Measurements from ENCODE around the gene SUSD1. TPM values are rescaled to one million over a fixed set of nuclear protein-coding genes. Genes with fewer than 3 reads are reported as not detected.
A peak's percentile ranks its signal among the peaks of the same experiment; 100 is the strongest.

SUSD1 gene
- total RNA-seq, 2 donors from 2014 or later: 11.8 to 23.7 TPM

DNA sequence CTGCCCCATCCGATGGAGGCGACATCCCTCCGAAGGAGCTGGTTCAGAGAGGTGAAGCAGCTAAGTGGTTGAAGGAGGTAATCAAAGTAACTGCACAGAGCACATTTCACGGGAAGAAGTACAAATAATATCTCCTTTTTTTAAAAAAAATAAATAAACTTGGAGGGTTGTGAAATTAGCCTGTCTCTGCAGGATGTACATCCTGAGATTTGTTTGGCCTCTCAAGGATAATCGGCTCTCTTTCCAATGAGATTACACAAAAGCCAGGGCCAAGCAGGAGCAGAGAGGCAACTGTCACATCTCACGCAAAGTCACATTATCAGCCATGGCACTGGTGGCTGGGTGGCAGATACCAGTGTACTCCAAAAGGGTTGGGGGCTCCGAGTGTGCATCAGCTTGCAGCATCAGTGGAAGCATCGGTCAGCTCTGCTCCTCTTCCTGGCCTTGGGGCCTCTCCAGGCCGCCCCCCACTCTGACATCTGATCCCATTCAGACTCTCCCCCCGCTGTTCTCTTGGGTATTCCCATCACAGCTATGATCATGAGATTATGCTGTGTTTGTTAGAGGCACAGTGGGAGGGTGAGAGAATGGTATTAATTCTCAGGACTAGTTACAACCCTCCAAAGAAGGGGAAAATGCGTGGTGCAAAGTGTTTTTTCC lies 168.6 kb downstream of the SUSD1 start:
- DNase-seq (no peak), ATAC-seq (no peak)
- no peaks in the 10 kb centered on the region for H3K36me3 Mint-ChIP-seq (ENCODE audit: low read depth)
- H3K27ac Mint-ChIP-seq: no peak overlapping the region
- no peaks in the 10 kb centered on the region for H3K9me3 ChIP-seq (ENCODE audit: control insufficient read depth, low read length, poor library complexity, severe bottlenecking)
- H3K4me3 Mint-ChIP-seq: no peak overlapping the region
- H3K4me1 Mint-ChIP-seq: peaks cover 34% of the 10 kb centered on the region
- H3K27me3 Mint-ChIP-seq: no peaks in the 10 kb centered on the region

DNA sequence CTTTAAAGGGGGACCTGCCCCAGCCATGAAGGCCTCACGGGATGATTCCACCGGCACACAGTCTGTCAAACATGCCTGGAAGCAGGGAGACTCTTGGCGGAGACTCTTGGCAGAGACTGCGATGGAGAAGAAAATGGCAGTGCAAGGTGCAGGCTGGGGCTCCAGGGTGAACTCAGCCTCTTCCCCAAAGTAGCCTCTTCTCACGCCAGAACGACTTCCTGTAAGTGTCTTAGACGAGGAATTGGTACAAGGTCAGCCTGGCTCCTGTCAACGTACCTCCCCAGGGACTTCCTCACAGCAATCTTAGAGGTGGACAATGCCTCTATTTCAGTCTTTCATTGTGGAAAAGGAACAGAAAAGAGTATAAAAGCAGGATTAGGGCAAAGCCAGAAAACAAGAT lies 169.2 kb downstream of the SUSD1 start:
- DNase-seq: no peak
- ATAC-seq: no peak
- Mint-ChIP-seq H3K36me3 (ENCODE audit: low read depth) (no peaks in the 10 kb centered on the region), H3K4me3 (no peak overlapping the region), H3K4me1 (peaks cover 32% of the 10 kb centered on the region), H3K27me3 (no peaks in the 10 kb centered on the region), H3K27ac (no peak overlapping the region)
- H3K9me3 ChIP-seq (ENCODE audit: control insufficient read depth, low read length, poor library complexity, severe bottlenecking): no peaks in the 10 kb centered on the region

DNA sequence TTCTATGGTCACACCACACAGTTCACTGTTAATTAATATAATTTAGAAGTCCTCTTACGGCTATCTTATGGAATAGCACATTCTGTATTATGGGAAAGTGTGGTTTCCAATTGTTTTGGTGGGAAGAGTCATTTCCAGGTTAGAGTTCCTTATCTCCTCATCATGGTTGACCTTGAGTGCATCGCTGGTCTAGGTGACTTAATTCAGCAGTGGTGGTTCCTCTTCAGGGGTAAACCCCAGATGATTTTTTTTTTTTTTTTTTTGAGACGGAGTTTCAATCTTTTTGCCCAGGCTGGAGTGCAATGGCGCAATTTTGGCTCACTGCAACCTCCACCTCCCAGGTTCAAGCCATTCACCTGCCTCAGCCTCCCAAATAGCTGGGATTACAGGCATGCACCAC lies 171.6 kb downstream of the SUSD1 start:
- H3K27me3 Mint-ChIP-seq: no peaks in the 10 kb centered on the region
- DNase-seq: no peak
- peak overlapping the region; percentile 82 for H3K27ac Mint-ChIP-seq

DNA sequence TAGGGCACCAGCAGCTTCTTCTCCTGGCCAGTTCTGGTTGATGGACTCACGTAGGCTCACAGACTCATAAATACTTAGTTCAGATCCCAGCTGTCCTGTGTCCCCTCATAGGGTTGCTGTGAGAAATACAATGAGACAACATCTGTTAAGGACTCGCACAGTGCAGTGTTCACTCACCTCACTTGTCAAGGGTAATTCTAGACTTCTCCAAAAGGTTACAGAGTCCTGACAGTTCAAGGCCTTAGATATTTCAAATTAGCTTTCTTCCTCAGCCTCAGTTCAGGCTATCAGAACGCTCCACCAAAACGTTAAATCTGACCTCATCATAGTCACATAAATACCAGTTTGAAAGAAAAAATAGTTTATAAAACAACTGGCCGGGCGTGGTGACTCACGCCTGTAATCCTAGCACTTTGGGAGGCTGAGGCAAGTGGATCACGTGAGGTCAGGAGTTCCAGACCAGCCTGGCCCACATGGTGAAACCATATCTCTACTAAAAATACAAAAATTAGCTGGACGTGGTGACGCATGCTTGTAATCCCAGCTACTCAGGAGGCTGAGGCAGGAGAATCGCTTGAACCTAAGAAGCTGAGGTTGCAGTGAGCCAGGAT lies 172.1 kb downstream of the SUSD1 start:
- Mint-ChIP-seq H3K4me3 (peak overlapping the region; percentile 9), H3K36me3 (ENCODE audit: low read depth) (no peaks in the 10 kb centered on the region), H3K27me3 (no peaks in the 10 kb centered on the region), H3K27ac (peak overlapping the region; percentile 82), H3K4me1 (peaks cover 35% of the 10 kb centered on the region)
- DNase-seq: no peak
- no peaks in the 10 kb centered on the region for H3K9me3 ChIP-seq (ENCODE audit: control insufficient read depth, low read length, poor library complexity, severe bottlenecking)
- ATAC-seq: peak; percentile 34

More for the DNA sequence above, 171.6 kb downstream of the SUSD1 start:
- Mint-ChIP-seq H3K4me1 (peaks cover 35% of the 10 kb centered on the region), H3K4me3 (no peak overlapping the region), H3K36me3 (ENCODE audit: low read depth) (no peaks in the 10 kb centered on the region)
- H3K9me3 ChIP-seq (ENCODE audit: control insufficient read depth, low read length, poor library complexity, severe bottlenecking): no peaks in the 10 kb centered on the region
- no peak for ATAC-seq

DNA sequence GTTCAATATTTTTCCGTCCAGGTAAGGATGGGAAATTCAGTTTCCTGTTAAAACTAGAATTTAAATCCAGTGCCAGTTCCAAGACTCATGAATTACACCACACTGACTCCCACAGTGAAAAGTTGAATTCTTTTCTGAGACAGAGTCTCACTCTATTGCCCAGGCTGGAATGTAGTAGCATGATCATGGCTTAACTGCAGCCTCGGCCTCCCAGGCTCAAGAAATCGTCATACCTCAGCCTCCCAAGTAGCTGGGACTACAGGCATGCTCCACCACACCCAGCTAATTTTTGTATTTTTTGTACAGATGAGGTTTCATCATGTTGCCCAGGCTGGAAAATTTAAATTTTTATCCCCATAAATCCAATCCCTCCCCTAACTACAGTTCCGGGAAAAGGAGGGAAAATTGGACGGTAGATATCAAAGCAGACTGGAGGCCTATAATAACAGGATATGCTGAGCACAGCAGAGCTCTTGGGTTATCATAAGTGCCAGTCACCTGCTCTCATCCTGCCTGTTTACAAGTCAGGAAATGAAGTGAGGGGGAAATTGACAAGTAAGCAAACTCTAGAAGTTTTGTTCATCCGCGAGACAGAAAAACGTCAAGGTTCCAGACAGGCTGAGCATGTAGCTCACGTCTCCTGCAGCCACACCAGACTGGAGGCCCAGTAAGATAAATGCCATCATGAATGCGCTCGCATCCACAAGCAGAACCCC lies 172.8 kb downstream of the SUSD1 start:
- peak overlapping the region; percentile 82 for H3K27ac Mint-ChIP-seq
- no peaks in the 10 kb centered on the region for H3K27me3 Mint-ChIP-seq
- H3K4me3 Mint-ChIP-seq: no peak overlapping the region
- DNase-seq: no peak
- H3K36me3 Mint-ChIP-seq (ENCODE audit: low read depth): no peaks in the 10 kb centered on the region
- peaks cover 29% of the 10 kb centered on the region for H3K4me1 Mint-ChIP-seq
- H3K9me3 ChIP-seq (ENCODE audit: control insufficient read depth, low read length, poor library complexity, severe bottlenecking): no peaks in the 10 kb centered on the region
- peak; percentile 86 for ATAC-seq

DNA sequence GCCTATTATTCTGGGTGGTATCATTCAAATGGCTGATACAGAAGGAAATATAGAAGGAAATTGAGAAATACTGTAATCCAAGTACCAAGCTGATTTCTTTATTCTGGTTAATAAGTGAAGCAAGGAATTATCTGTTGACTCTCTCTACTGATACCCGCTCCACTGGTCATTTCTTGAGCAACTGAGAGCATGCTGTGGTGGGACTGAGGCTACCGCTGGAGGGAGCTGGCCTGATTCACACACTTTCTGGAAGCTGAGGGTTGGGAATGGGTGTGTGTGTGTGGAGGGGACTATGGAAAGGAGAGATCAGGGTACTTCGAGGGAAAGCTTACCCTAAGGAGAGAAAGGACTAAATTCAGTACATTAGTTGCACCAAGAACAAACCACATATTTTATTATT lies 174.4 kb downstream of the SUSD1 start:
- Mint-ChIP-seq H3K27me3 (no peaks in the 10 kb centered on the region), H3K4me1 (peaks cover 27% of the 10 kb centered on the region), H3K27ac (no peak overlapping the region), H3K4me3 (no peak overlapping the region), H3K36me3 (ENCODE audit: low read depth) (no peaks in the 10 kb centered on the region)
- H3K9me3 ChIP-seq (ENCODE audit: control insufficient read depth, low read length, poor library complexity, severe bottlenecking): no peaks in the 10 kb centered on the region
- ATAC-seq (no peak), DNase-seq (no peak)

DNA sequence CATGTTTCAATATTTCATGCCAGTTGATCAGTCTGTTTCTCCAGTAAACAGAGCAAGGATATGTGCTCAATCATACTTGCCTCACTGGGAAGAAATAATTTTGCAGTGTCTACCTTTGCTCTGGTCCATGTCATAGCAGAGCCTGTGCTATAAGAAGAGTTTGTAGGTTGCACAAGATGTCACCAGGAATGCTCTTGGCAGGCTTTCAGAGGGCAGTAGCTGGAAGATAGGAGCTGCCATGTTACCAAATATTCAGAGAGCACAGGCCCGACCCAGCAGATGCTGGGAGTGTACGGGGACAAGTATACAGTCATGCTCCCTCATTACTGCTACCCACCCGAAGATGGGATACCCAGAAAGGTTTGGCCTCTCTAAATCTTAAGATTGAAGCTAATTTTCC lies 175.8 kb downstream of the SUSD1 start:
- H3K4me1 Mint-ChIP-seq: peaks cover 32% of the 10 kb centered on the region
- ATAC-seq: no peak
- H3K27me3 Mint-ChIP-seq: no peaks in the 10 kb centered on the region
- H3K4me3 Mint-ChIP-seq: no peak overlapping the region
- DNase-seq: no peak
- H3K9me3 ChIP-seq (ENCODE audit: control insufficient read depth, low read length, poor library complexity, severe bottlenecking): no peaks in the 10 kb centered on the region
- H3K36me3 Mint-ChIP-seq (ENCODE audit: low read depth): no peaks in the 10 kb centered on the region
- H3K27ac Mint-ChIP-seq: no peak overlapping the region

DNA sequence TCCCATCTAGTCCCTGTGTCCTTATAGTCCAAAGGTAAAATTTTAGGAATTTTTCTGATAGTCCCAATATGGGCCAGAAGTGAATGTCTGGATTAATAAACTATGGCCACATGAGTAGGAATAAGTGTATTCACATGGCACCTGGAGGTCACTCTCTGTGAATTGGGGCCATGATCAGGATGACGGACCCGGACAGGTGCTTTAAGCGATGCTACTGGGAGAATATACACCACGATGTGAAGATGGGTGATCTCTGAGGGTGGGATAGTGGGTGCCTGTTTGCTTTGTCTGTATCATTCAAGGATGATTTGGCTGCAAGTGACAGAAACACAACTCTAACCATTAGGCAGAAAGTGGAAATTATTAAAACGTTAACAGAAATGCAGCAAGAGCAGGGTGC lies 177.3 kb downstream of the SUSD1 start:
- Mint-ChIP-seq H3K27me3 (no peaks in the 10 kb centered on the region), H3K4me3 (no peak overlapping the region), H3K36me3 (ENCODE audit: low read depth) (no peaks in the 10 kb centered on the region), H3K4me1 (peaks cover 27% of the 10 kb centered on the region), H3K27ac (no peak overlapping the region)
- no peak for ATAC-seq
- no peak for DNase-seq
- no peaks in the 10 kb centered on the region for H3K9me3 ChIP-seq (ENCODE audit: control insufficient read depth, low read length, poor library complexity, severe bottlenecking)

DNA sequence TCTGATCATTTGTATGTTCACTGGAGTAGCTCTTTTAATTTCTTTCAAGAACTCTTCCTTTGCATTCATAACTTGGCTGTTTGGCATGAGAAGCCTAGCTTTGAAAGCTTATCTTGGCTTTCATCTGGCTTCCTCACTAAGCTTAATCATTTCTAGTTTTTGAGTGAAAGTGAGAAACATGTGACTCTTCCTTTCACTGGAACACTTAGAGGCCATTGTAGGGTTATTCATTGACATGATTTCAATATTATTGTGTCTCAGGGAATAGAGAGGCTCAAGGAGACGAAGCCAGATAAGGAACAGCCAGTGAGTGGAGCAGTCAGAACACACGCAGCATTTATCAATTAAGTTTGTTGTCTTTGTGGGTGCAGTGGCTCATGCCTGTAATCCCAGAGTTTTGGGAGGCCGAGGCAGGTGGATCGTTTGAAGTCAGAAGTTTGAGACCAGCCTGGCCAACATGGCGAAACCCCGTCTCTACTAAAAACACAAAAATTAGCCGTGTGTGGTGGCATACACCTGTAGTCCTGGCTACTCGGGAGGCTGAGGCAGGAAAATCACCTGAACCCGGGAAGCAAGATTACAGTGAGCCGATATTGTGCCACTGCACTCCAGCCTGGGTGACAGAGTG lies 180.2 kb downstream of the SUSD1 start:
- Mint-ChIP-seq H3K36me3 (ENCODE audit: low read depth) (no peaks in the 10 kb centered on the region), H3K4me3 (peak overlapping the region; percentile 10), H3K27ac (peak overlapping the region; percentile 44), H3K27me3 (no peaks in the 10 kb centered on the region), H3K4me1 (peaks cover 16% of the 10 kb centered on the region)
- no peak for ATAC-seq
- no peaks in the 10 kb centered on the region for H3K9me3 ChIP-seq (ENCODE audit: control insufficient read depth, low read length, poor library complexity, severe bottlenecking)
- DNase-seq: no peak

DNA sequence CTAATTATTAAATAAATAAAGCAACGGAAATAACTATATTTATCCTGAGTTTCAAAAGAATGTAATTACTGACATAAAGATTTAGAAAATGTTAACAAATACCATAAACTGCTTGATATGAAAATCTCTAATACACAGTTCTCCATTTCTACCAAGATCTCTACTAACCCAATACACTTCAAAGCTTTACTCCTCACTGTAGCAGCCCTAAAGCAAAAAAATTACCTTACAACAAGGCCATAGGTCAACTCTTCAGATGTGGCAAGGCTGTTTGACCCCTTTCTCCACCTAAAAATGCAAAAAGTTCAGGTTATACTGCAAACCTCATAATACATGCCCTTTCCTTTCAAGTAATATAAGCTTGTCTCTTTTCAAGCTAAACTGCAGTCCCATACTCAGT lies 181.8 kb downstream of the SUSD1 start:
- H3K27me3 Mint-ChIP-seq: no peaks in the 10 kb centered on the region
- H3K27ac Mint-ChIP-seq: no peak overlapping the region
- no peak overlapping the region for H3K4me3 Mint-ChIP-seq
- no peak for DNase-seq
- no peaks in the 10 kb centered on the region for H3K9me3 ChIP-seq (ENCODE audit: control insufficient read depth, low read length, poor library complexity, severe bottlenecking)
- H3K36me3 Mint-ChIP-seq (ENCODE audit: low read depth): no peaks in the 10 kb centered on the region
- H3K4me1 Mint-ChIP-seq: peaks cover 16% of the 10 kb centered on the region
- no peak for ATAC-seq

DNA sequence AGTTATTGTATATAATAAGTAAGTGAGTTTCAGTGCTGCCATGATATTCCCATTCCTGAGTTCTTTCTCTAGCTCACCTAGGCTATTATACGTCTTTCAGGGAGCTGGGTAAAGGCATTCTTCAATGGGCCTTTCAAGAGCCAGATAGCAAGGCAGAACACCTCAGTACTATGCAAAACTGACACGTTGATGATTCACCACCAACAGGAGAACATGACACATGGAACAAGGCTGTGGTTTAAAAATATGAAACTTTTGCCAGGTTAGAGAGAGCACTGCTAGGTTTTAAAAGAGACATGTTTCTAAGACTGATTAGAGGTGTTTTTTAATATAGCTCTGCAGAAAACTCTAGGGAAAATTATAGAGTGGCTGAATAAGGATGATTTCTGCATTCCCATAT lies 182.6 kb downstream of the SUSD1 start:
- Mint-ChIP-seq H3K27ac (no peak overlapping the region), H3K36me3 (ENCODE audit: low read depth) (no peaks in the 10 kb centered on the region), H3K27me3 (no peaks in the 10 kb centered on the region), H3K4me1 (peaks cover 18% of the 10 kb centered on the region), H3K4me3 (no peak overlapping the region)
- ATAC-seq: no peak
- H3K9me3 ChIP-seq (ENCODE audit: control insufficient read depth, low read length, poor library complexity, severe bottlenecking): no peaks in the 10 kb centered on the region
- DNase-seq: no peak

DNA sequence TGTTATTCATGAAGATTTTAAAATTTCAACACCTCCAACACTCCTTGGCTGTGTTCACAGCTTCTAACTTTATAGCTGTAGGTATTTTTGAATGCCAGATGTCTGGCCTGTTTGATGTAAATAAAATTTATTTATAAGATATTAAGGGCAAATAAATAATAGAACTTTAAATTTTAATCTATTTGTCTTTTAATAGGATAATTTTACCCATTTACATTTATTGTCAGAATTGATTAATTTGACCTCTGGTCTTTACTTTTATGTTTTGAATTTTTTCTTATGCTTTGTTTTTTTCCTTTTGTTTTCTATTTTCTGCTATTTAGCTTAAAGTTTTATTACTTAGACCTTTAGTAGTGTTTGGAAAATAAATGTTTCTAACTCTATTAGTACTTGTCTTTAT lies 183.9 kb downstream of the SUSD1 start:
- no peaks in the 10 kb centered on the region for H3K9me3 ChIP-seq (ENCODE audit: control insufficient read depth, low read length, poor library complexity, severe bottlenecking)
- no peaks in the 10 kb centered on the region for H3K27me3 Mint-ChIP-seq
- H3K36me3 Mint-ChIP-seq (ENCODE audit: low read depth): no peaks in the 10 kb centered on the region
- no peak overlapping the region for H3K4me3 Mint-ChIP-seq
- H3K27ac Mint-ChIP-seq: no peak overlapping the region
- H3K4me1 Mint-ChIP-seq: peaks cover 19% of the 10 kb centered on the region
- DNase-seq: no peak
- no peak for ATAC-seq
